Neural progenitor cell (in vitro differentiated cells): ENCODE results near the gene RNF126. TPM values are rescaled to one million over a fixed set of nuclear protein-coding genes. Genes with fewer than 3 reads are reported as not detected.

Source experiments
- DNase-seq: peaks from one replicate; pipeline ENCODE4 v3.0.0-alpha.2; 2016; ENCODE audit warnings: low spot score
- H2AFZ ChIP-seq: fragments of 200-600 bp; sonication (generic); replicated peaks from 2 replicates; pipeline ENCODE4 v1.6.1; 2016; ENCODE audit warnings: antibody characterized with exemption
- H3F3A ChIP-seq: fragments of 200-600 bp; sonication (generic); 2 replicates; pipeline ENCODE4 v1.6.1; 2016; ENCODE audit warnings: antibody characterized with exemption, low read depth
- H3K27ac ChIP-seq: fragments of 200-600 bp; sonication (generic); 2 replicates; pipeline ENCODE4 v1.5.1; 2016; ENCODE audit warnings: mild to moderate bottlenecking
- H3K27me3 ChIP-seq: fragments of 200-600 bp; sonication (generic); 2 replicates; pipeline ENCODE4 v1.6.1; 2016; ENCODE audit warnings: mild to moderate bottlenecking, moderate library complexity
- H3K36me3 ChIP-seq: fragments of 200-600 bp; sonication (generic); 2 replicates; pipeline ENCODE4 v1.5.1; 2016
- H3K4me1 ChIP-seq: fragments of 200-600 bp; sonication (generic); 2 replicates; pipeline ENCODE4 v1.6.1; 2016; ENCODE audit warnings: mixed run types
- H3K4me2 ChIP-seq: fragments of 200-600 bp; sonication (generic); 2 replicates; pipeline ENCODE4 v1.6.1; 2016
- H3K4me3 ChIP-seq: fragments of 200-600 bp; sonication (generic); 2 replicates; pipeline ENCODE4 v1.5.1; 2016
- H3K79me2 ChIP-seq: fragments of 200-600 bp; sonication (generic); 2 replicates; pipeline ENCODE4 v1.6.1; 2016; ENCODE audit warnings: low read depth
- H3K9ac ChIP-seq: fragments of 200-600 bp; sonication (generic); 2 replicates; pipeline ENCODE4 v1.6.1; 2016
- H3K9me3 ChIP-seq: fragments of 200-600 bp; sonication (generic); 2 replicates; pipeline ENCODE4 v1.5.1; 2016; ENCODE audit warnings: low read depth
- H4K20me1 ChIP-seq: fragments of 200-600 bp; sonication (generic); 2 replicates; pipeline ENCODE4 v1.6.1; 2016; ENCODE audit warnings: low read depth
- H3K27ac Mint-ChIP-seq: 3 replicates; pipeline ENCODE4 v1.8.0; 2021; ENCODE audit warnings: mixed read lengths
- H3K27me3 Mint-ChIP-seq: 2 replicates; pipeline ENCODE4 v1.8.0; 2022; ENCODE audit warnings: low read depth, mild to moderate bottlenecking, inconsistent platforms, moderate library complexity, mixed read lengths; ENCODE audit not compliant: insufficient read depth
- H3K36me3 Mint-ChIP-seq: 3 replicates; pipeline ENCODE4 v1.8.0; 2021; ENCODE audit warnings: mixed read lengths
- H3K4me1 Mint-ChIP-seq: 3 replicates; pipeline ENCODE4 v1.8.0; 2021; ENCODE audit warnings: mixed read lengths
- H3K4me3 Mint-ChIP-seq: 3 replicates; pipeline ENCODE4 v1.8.0; 2021; ENCODE audit warnings: mild to moderate bottlenecking, moderate library complexity, mixed read lengths
- H3K9me3 Mint-ChIP-seq: 3 replicates; pipeline ENCODE4 v1.8.0; 2020; ENCODE audit warnings: mixed read lengths
- CTCF ChIP-seq: fragments of 200-600 bp; sonication (generic); IDR thresholded peaks from 2 replicates; pipeline ENCODE4 v1.5.1; 2017; ENCODE audit warnings: antibody characterized with exemption, mild to moderate bottlenecking
- EZH2 ChIP-seq: fragments of 200-600 bp; sonication (generic); IDR thresholded peaks from 2 replicates; pipeline ENCODE4 v1.6.1; 2017; ENCODE audit warnings: antibody characterized with exemption, mild to moderate bottlenecking, moderate library complexity
- EZH2phosphoT487 ChIP-seq: fragments of 200-600 bp; sonication (generic); IDR thresholded peaks from 2 replicates; pipeline ENCODE4 v1.6.1; 2017; ENCODE audit warnings: antibody characterized with exemption
- total RNA-seq: library from RNA; depleted of rRNA; stranded (reverse); fragments of >200 nt; gene quantifications from 2 replicates; pipeline ENCODE4 v1.2.3, GENCODE V29; 2015; ENCODE audit warnings: low replicate concordance

The RNF126 gene
- total RNA-seq, 1 donor from 2014 or later = 9.7 TPM

- Mint-ChIP-seq H3K4me3 (peak overlapping the region; percentile 33), H3K27me3 (peaks cover 6% of the 10 kb centered on the region), H3K27ac (peak overlapping the region; percentile 78), H3K4me1 (peaks cover 16% of the 10 kb centered on the region), H3K36me3 (peaks cover 23% of the 10 kb centered on the region), H3K9me3 (no peaks in the 10 kb centered on the region)
- Histone ChIP-seq H3K4me2 (no peak overlapping the region), H3K27me3 (no peaks in the 10 kb centered on the region), H3F3A (no peaks in the 10 kb centered on the region), H2AFZ (no peak overlapping the region), H3K9ac (no peak overlapping the region), H3K27ac (no peak overlapping the region), H3K9me3 (no peaks in the 10 kb centered on the region), H3K79me2 (no peaks in the 10 kb centered on the region), H3K4me3 (no peak overlapping the region), H3K36me3 (no peaks in the 10 kb centered on the region), H3K4me1 (no peaks in the 10 kb centered on the region), H4K20me1 (peaks cover 22% of the 10 kb centered on the region)
- TF ChIP-seq CTCF (no peak), EZH2 (no peak), EZH2phosphoT487 (no peak)
- peak; percentile 29 for DNase-seq
Observed at GRCh38 chr19:623974-624373, 39.0 kb downstream of the RNF126 start.

- H3K27me3 Mint-ChIP-seq = peaks cover 6% of the 10 kb centered on the region
- H3K9me3 Mint-ChIP-seq = no peaks in the 10 kb centered on the region
- peaks cover 15% of the 10 kb centered on the region for H3K4me1 Mint-ChIP-seq
- peaks cover 21% of the 10 kb centered on the region for H3K36me3 Mint-ChIP-seq
- H3K36me3 ChIP-seq = no peaks in the 10 kb centered on the region
- no peak overlapping the region for H3K27ac ChIP-seq
- no peak for TF ChIP-seq EZH2phosphoT487
- no peak for TF ChIP-seq EZH2
- no peak for TF ChIP-seq CTCF
- no peaks in the 10 kb centered on the region for H3K9me3 ChIP-seq
- H2AFZ ChIP-seq = no peak overlapping the region
- H3K4me2 ChIP-seq = no peak overlapping the region
- no peak for DNase-seq
- H3K79me2 ChIP-seq = no peaks in the 10 kb centered on the region
- H3K4me1 ChIP-seq = no peaks in the 10 kb centered on the region
- no peak overlapping the region for H3K4me3 ChIP-seq
- H3K9ac ChIP-seq = no peak overlapping the region
- peak overlapping the region; percentile 37 for H3K27ac Mint-ChIP-seq
- no peaks in the 10 kb centered on the region for H3K27me3 ChIP-seq
- no peaks in the 10 kb centered on the region for H3F3A ChIP-seq
- peaks cover 17% of the 10 kb centered on the region for H4K20me1 ChIP-seq
- peak overlapping the region; percentile 33 for H3K4me3 Mint-ChIP-seq
Observed at GRCh38 chr19:623175-623916, 39.7 kb downstream of the RNF126 start.

GRCh38 chr19:622666-623065 lies 40.3 kb downstream of the RNF126 start:
- H3K9me3 ChIP-seq = no peaks in the 10 kb centered on the region
- Mint-ChIP-seq H3K9me3 (no peaks in the 10 kb centered on the region), H3K27me3 (peaks cover 4% of the 10 kb centered on the region), H3K27ac (no peak overlapping the region), H3K4me1 (peaks cover 15% of the 10 kb centered on the region), H3K36me3 (peaks cover 19% of the 10 kb centered on the region), H3K4me3 (no peak overlapping the region)
- peaks cover 14% of the 10 kb centered on the region for H4K20me1 ChIP-seq
- no peaks in the 10 kb centered on the region for H3K4me1 ChIP-seq
- no peak overlapping the region for H2AFZ ChIP-seq
- H3K36me3 ChIP-seq = no peaks in the 10 kb centered on the region
- DNase-seq = no peak
- no peak overlapping the region for H3K4me2 ChIP-seq
- no peak for TF ChIP-seq EZH2phosphoT487
- TF ChIP-seq EZH2 = no peak
- no peak for TF ChIP-seq CTCF
- no peak overlapping the region for H3K27ac ChIP-seq
- no peaks in the 10 kb centered on the region for H3K27me3 ChIP-seq
- H3K9ac ChIP-seq = no peak overlapping the region
- H3F3A ChIP-seq = no peaks in the 10 kb centered on the region
- H3K4me3 ChIP-seq = no peak overlapping the region
- H3K79me2 ChIP-seq = no peaks in the 10 kb centered on the region
